ENCODE data around the gene MCTP2.

MCTP2 gene

DNA sequence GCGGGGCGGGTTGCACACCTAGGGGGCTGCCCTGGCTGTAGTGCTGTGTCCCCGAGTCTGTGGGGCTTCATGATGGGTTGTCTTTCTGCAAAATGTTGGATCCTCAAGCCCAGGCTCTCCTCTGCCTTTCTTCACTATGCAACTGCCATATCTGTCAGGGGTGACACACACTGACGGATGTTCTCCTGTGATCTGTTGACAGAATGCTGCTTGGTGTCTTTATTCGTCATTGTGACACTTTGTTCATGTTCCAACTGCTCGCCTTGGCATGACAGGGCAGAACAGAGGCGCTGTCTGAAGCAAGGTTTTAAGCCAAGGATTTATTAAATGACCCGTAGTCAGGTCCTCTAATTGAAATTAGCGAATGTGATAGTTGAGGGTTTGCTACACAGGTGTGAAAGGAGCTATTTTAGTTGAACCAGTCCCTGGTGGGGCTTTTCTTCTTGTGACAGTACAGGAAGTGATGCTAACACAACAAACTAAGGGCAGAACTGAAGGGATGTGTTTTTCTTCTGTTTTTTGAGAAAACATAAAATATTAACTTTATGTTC lies 173.4 kb downstream of the MCTP2 start:
- no peak for DNase-seq

DNA sequence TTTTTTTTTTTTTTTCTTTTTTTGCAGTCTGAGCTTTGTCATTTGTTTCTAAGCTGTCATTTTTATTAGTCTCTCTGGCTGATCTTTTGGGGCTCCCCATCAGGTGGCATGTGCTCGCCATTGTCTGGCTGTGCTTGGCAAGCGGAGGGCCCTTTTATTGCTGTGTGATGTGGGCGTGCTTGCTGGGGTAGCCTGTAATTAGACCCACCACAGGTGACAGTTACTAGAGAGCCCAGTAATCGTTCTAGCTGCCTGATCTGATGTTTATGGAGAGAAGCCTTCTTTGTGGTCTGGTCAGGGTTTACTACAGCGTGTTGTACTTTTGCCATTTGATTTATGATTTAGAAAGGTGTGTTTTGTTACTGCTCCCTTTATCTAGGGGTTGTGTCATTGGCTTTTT lies 179.9 kb downstream of the MCTP2 start:
- no peak for DNase-seq

DNA sequence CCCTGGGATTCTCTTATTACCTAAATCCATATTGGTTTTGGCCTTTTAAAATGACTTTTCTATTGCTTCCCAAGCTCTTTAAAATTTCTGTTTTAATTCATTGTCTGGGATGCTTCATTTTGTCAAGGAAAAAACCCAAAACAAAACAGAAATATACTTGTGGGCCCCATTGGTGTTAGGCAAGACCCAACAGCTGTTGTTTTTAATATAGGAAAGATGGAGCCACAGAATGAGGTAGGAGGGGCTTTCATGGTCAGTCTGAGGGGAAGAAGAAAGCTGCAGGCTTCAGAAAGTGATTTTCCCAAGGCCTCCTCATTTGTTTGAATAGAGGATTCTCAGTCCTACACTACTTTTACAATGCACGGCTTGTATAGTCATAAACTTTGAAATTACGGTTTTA lies 180.5 kb downstream of the MCTP2 start:
- no peak for DNase-seq

DNA sequence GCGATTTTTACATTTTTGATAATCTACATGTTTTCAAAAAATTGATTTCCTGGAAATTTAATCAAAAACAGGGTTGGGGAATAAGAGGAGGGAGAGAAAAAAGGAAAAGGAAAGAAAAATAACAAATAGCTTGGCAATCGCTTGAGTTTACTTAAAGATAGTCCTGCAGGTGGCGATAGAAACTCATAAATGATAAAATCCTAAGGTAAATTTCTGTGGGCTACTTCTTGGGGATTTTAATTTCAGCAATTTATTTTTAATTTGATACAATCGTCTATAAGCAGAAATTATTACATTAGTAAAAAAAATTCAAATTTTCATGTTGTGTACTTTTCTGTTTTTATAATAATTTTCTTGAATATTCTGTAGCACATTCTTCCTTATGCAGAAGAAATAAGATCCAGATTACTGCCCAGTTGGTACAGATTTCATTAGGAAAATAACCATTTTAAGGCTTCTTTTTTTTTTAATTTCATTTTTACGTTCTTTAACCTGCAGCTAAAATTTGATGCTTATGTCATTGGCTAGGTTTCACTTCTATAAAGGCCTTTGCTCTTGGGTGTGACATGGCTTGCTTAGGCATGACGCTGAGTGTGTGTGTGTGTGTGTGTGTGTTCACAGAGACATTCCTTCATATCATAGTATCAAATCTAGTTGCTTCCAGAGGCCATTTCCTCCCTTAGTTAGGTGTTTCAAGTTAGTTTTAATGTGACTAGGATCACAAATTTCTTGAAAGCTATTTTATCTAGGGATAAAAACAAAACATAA lies 181.8 kb downstream of the MCTP2 start:
- no peak for DNase-seq

DNA sequence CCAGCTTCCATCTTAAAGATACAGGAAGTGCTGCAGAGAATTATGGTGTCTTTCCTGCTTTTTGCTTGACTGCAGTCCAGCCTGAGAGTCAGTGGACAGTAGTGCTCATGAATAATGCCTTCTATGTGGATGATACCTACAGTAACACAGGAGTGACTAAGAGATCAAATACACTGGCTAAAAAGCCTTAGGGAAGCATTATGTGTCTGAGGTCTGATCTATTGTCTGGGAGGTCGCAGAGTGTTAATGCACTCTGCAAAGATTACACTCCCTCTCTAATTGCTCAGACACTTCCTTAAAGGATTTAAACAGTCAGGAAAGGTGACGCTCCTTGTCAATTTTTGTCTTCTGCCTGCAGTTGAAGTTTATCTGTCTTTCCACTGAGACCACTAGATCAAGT lies 183.6 kb downstream of the MCTP2 start:
- no peak for DNase-seq

DNA sequence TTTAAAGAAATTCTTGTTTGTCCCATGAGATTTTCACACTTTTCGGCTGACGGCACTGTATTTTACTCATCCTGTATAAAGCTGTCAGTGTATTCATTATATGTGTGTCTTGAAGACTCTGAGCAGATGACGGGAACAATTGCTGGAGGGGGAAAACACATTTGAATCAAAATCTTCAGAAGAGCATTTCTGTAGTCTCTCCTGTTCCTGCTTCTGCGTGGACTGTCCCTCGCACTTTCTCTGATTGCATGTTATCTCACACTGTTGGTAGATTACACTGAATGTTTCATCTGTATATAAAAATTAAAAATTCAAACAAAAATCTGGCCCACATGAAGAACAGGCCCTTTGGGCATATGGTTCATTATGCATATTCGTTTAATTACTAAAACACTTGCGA lies 184.9 kb downstream of the MCTP2 start:
- DNase-seq: no peak

- DNase-seq: no peak
Observed at GRCh38 chr15:94416820-94417219, 185.5 kb downstream of the MCTP2 start.

DNA sequence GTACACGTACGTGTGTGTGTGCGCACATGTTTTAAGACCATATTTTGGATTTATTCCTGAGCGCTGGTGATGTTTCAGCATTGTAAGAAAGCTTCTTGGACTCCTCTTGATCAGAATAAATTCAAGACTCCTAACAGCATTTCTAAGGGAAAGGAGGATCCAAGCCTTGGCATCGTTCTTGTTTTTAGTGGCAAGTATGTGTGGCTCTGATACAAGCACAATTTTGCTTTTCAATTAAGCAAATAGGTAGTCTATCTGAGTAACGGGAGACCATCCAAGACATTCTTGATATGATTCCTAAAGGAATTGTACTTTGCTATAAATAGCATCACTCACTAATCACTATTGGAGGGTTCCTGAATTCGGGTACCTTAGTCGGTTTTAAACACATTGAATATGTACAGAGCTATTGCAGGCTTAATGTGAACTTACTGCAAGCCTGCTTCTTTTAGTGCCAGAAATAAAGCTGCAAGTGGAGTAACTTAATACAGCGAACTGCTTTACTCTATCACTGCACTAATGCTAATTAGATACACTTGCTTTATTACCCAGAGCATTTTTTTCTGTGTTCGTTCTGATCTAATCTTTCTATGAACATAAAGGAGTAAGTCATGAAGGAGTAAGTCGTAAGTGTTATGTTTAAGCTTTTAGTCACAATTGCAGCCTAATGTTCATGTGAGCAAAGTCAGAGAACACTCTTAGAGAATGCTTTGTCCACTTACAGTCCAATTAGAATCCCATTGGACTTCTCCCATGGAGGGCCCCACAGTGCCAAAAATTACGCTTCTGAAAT lies 186.3 kb downstream of the MCTP2 start:
- DNase-seq: no peak

DNA sequence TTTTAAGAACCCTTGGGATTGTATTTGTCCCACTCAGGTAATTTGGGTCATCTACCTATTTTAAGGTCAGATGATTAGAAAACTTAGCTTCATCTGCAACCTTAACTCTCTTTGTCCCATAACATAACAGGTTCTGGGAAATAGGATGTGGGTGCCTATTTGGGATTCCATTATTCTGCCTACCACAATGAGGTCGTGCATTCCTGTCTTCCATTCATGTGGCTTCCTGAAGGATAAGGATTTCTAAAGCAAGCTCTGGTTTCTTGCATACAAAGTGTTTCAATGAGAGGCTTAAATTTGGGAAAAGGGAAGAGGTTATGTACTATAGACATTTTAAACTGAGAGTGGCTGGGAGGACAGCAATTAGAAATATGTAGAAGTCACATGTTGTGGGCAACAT lies 190.3 kb downstream of the MCTP2 start:
- DNase-seq: no peak

GRCh38 chr15:94432279-94432678 lies 200.9 kb downstream of the MCTP2 start:
- DNase-seq: no peak

DNA sequence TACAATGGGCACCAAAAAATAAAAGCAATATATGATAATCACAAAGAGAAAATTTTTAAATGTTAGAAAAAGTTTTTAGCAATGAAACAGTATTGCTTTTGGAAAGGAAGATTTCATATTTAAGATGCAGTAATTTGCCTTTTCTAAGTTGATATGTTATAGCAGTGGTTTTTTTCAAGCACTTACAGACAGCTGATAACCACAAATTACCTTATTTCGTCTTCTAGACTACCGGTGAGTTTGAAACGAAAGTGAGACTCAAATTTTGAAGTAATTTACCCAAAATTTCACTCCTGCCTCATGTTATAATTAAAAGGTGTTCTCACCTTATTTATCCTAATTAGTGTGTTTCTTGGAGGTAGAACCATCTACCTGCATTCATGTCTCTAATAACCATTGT lies 207.8 kb downstream of the MCTP2 start:
- DNase-seq: no peak

- no peak for DNase-seq
Observed at GRCh38 chr15:94441760-94442159, 210.4 kb downstream of the MCTP2 start.

DNA sequence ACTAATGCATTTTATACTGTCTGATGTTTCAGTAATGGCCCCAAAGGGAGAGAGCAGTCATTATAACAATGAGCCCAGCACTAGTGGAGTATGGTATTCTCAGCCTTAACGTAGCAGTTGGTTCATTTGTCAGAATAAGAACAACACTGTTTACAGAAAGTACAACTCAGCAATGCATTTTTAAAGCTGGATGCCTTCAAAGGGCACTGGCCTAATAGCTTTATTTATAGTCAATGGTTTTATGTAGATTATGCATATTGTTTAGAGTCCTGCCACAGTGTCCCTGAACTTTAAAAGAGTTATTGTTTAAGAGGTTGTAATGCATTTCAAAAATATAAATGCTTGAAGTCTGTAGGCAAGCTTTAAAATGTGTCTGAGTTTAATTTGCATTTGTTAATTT lies 211.1 kb downstream of the MCTP2 start:
- DNase-seq: no peak

DNA sequence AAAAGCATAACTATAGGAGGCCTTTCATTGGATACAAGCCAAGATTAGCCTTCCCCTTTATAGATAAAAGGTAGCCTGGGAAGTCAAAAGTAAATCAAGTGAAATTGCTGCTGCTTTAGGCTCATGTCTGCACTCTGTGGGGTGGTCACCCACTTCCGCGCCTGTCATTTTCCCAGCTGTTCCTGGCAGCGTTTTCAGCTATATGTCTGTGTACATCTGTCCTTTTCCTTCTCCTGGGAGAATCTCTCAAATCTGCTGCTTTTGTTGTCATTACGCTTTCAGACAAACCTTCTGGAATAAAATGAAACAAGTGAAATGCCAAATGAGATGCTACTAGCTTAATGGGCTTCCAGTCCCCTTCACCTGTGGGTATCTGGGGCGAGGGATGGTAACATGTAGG lies 211.8 kb downstream of the MCTP2 start:
- no peak for DNase-seq

DNA sequence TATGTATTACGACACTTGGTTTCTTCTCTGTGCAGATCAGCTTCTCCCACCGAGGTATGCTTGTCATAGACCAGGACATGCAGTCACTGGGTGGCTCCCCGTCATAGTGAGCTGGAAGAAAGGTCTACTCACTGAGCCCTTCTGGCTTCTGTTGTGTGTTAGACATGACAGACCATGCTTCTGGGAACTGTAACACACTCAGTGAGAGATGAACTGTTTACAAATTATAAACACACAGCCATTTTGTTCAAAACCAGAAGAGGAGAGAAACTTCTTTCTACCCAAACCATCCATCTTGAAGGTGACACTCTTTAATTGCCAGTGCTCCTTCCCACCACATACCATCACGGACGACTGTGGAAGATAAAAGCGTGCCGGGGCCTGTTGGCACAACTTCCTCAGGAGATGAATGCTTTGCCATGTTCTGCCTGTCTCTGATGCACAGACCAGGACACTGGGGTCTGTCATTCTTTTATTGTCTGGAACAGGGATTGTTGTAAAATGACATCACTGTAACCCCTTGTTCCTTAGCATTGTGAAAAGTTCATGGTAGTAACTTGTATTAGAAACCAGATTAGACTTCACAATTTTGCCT lies 214.3 kb downstream of the MCTP2 start:
- DNase-seq: no peak

GRCh38 chr15:94446441-94446840 lies 215.1 kb downstream of the MCTP2 start:
- no peak for DNase-seq

DNA sequence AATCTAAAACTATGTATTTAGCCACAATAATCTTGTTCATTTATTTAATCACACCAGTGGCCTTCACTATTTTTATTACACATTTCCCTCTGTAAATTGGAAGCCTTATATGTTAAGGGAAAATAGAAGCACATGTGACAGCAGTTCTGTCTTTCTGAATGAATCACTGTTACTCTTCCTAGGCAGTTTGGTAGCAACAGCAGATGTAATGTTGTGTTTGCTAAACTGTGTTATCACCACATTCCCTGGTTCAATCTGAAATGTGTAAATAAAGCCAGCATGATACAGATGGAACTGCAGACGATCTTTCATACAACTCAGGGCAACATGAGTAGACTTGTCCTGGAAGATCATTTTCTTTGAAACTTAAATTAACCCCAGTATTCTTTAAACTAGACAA lies 220.1 kb downstream of the MCTP2 start:
- no peak for DNase-seq

DNA sequence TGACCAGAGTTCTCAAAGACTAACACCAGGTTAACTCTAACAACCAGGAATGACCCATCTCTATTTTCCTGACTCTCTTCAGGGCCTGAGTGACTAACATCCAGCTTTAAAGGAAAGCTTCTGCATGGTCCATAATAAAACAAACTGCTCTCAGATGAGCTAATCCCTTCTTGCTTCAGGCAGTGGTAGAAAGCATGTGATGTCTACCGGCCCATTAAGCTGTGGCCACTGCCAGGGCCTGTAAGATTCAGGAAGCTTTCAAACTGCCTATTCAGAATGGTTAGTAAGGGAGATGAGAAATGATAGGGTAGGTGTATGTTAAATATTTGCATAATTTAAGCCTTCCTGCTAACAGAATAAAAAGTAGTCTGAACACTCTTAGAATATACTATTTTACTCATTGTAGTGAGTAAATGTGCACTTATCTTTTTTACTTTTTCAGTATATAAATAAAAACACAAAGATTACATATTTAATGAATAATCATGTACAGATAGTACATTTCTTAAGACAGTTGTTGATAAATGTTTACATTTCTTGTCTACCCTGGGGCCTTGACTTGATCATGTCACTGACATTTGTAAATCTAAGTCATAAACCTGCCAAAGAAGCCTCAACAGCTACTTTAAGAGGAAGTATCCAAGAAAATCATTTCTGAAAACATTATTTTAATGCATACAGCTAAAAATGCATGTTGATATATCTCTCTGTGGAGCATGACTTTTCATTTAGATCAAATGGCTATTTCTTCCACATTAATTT lies 222.0 kb downstream of the MCTP2 start:
- no peak for DNase-seq

- no peak for DNase-seq
Observed at GRCh38 chr15:94455297-94455696, 223.9 kb downstream of the MCTP2 start.

GRCh38 chr15:94456226-94456625 lies 224.9 kb downstream of the MCTP2 start:
- no peak for DNase-seq

DNA sequence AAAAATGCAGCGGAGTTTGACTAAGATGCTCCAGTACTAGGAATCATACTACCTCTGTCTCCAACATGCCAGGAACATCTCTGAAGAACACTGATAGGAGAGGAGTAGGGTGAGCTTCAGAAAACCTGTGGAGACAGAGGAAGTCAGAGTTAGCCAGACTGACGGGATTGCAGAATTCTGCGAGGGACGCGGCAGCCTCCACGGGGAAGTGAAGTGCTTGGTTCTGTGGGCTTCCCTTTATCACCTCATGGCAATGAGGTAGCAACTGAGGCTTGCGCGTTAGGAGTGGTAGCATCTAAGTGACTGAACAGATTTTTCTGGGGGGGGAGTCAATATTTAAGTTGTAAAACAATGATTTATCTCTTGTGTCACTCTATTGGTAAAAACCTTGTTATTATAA lies 226.3 kb downstream of the MCTP2 start:
- no peak for DNase-seq

DNA sequence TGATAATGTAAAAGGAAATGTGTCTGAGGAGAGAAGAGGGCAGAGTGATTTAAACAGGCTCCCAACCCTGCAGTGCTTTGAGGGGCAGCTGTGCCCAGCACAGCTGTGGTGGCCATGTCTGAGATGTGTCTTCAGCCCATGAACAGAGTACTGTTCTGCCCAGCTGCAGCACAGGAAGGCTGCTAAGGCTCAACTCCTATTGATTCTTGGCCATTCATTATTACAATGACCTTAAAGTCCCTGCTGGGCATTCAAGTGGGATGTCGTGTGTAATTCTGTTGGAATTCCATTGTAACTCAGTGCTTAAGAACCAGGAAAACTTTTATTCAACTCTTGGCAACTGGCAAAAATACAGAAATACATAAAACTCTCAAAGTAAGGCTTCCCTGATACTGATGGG lies 229.3 kb downstream of the MCTP2 start:
- DNase-seq: no peak

DNA sequence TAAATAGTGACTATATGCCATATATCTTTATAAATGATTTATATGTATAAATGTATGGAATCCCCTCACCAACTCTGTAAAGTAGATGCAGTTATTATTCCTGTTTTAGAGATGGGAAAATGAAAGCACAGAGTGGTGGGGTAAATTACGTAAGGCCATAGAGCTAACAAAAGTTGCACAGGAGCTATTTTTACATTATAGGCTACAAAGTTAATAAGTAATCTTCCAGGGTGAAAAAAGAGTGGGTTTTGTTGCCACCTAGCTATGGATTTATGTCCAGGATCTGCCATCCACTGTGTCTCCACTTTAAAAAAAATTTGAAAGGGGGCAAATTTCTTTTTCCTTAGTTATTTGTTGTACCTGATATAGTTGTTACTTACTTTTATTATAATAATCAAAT lies 235.7 kb downstream of the MCTP2 start:
- DNase-seq: no peak

Measured in NCI-H1694 treated with DMSO at 0.1 percent for 48 hours (cell line).